ENCODE results near the gene DDI2.

GRCh38 chr1:15650433-15650832, 33.2 kb downstream of the DDI2 start:
- no peak for TF ChIP-seq CTCF (conservative IDR thresholded peaks at IDR 0.05; ENCODE audit: low read length)
- TF ChIP-seq EZH2phosphoT487 (IDR thresholded peaks at IDR 0.05; ENCODE audit: borderline replicate concordance): no peak

Data from Loucy (cell line).